ENCODE results near the gene PXDN. TPM values are rescaled to one million over a fixed set of nuclear protein-coding genes. Genes with fewer than 3 reads are reported as not detected.

The PXDN gene
- total and polyA plus RNA-seq, 10 of the 15 experiments (the other 5 are each of a cell fraction or from before 2014, with no cell fraction given) = 0.12 to 0.69 (median 0.23) TPM; not detected in 5

DNA sequence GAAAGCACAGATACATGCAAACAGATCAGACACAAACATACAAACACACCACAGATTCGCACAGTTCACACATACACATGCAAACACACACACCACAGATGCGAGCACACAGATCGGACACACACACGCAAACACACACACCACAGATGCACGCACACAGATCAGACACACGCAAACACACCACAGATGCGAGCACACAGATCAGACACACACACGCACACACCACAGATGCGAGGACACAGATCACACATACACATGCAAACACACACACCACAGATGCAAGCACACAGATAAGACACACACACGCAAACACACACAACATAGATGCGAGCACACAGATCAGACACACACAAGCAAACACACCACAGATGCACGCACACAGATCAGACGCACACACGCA is 149.0 kb downstream of the PXDN start:
- in situ Hi-C loops (cut with MboI) = no loop called here
- Histone ChIP-seq H2AFZ (ENCODE audit: control insufficient read depth, low read depth, low read length) (no peak overlapping the region), H3K9me3 (replicated peaks; ENCODE audit: control insufficient read depth, insufficient read depth, low read length) (no peaks in the 10 kb centered on the region; the same call in 2 of the 3 replicates), H3K27me3 (replicated peaks in 1 of 2; ENCODE audit: control insufficient read depth in 2 of 2, insufficient read depth in 2 of 2, low read length in 1 of 2) (no peaks in the 10 kb centered on the region), H3K79me2 (ENCODE audit: control insufficient read depth, insufficient read depth, low read length) (no peaks in the 10 kb centered on the region), H3K36me3 (ENCODE audit: control insufficient read depth in 2 of 2, insufficient read depth in 2 of 2, low read length in 1 of 2) (no peaks in the 10 kb centered on the region), H3K27ac (ENCODE audit: control insufficient read depth, insufficient read depth) (no peak overlapping the region), H3K4me3 (no peak overlapping the region), H4K20me1 (ENCODE audit: control insufficient read depth, insufficient read depth) (no peaks in the 10 kb centered on the region), H3K4me1 (ENCODE audit: control insufficient read depth, insufficient read depth, low read length) (no peaks in the 10 kb centered on the region), H3K9ac (ENCODE audit: control insufficient read depth, insufficient read depth, low read length) (no peak overlapping the region), H3K4me2 (ENCODE audit: control insufficient read depth, insufficient read depth) (no peak overlapping the region)
- SMC1A ChIA-PET (ENCODE audit: uncharacterized antibody, unreplicated experiment) = no interaction called here
- RAD21 ChIA-PET (ENCODE audit: unreplicated experiment) = no interaction called here
- FAIRE-seq = no peak
- 95% methylated on average over 14 of the region's 14 CpGs for WGBS (ENCODE audit: insufficient coverage, insufficient replicate concordance, low lambda C conversion rate, missing lambda C conversion rate)
- no TSS peak for BruUV-seq (replicated peaks)
- TF ChIP-seq NBN (IDR thresholded peaks at IDR 0.05) (no peak), BMI1 (IDR thresholded peaks at IDR 0.05; ENCODE audit: borderline replicate concordance) (no peak), SMC3 (IDR thresholded peaks at IDR 0.05; ENCODE audit: borderline replicate concordance, low read length) (no peak), RAD51 (IDR thresholded peaks at IDR 0.05) (no peak), POLR2AphosphoS2 (IDR thresholded peaks at IDR 0.05; ENCODE audit: low read depth, low read length) (no peak), CREB1 (IDR thresholded peaks at IDR 0.05; ENCODE audit: low read depth) (no peak), MXI1 (IDR thresholded peaks at IDR 0.05; ENCODE audit: low read depth, low read length) (no peak)
- TF ChIP-seq, protein P1, sequence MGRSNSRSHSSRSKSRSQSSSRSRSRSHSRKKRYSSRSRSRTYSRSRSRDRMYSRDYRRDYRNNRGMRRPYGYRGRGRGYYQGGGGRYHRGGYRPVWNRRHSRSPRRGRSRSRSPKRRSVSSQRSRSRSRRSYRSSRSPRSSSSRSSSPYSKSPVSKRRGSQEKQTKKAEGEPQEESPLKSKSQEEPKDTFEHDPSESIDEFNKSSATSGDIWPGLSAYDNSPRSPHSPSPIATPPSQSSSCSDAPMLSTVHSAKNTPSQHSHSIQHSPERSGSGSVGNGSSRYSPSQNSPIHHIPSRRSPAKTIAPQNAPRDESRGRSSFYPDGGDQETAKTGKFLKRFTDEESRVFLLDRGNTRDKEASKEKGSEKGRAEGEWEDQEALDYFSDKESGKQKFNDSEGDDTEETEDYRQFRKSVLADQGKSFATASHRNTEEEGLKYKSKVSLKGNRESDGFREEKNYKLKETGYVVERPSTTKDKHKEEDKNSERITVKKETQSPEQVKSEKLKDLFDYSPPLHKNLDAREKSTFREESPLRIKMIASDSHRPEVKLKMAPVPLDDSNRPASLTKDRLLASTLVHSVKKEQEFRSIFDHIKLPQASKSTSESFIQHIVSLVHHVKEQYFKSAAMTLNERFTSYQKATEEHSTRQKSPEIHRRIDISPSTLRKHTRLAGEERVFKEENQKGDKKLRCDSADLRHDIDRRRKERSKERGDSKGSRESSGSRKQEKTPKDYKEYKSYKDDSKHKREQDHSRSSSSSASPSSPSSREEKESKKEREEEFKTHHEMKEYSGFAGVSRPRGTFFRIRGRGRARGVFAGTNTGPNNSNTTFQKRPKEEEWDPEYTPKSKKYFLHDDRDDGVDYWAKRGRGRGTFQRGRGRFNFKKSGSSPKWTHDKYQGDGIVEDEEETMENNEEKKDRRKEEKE (IDR thresholded peaks at IDR 0.05) = no peak
- TF ChIP-seq, protein P2, sequence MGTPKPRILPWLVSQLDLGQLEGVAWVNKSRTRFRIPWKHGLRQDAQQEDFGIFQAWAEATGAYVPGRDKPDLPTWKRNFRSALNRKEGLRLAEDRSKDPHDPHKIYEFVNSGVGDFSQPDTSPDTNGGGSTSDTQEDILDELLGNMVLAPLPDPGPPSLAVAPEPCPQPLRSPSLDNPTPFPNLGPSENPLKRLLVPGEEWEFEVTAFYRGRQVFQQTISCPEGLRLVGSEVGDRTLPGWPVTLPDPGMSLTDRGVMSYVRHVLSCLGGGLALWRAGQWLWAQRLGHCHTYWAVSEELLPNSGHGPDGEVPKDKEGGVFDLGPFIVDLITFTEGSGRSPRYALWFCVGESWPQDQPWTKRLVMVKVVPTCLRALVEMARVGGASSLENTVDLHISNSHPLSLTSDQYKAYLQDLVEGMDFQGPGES (IDR thresholded peaks at IDR 0.05) = no peak
- TF ChIP-seq, protein P3, sequence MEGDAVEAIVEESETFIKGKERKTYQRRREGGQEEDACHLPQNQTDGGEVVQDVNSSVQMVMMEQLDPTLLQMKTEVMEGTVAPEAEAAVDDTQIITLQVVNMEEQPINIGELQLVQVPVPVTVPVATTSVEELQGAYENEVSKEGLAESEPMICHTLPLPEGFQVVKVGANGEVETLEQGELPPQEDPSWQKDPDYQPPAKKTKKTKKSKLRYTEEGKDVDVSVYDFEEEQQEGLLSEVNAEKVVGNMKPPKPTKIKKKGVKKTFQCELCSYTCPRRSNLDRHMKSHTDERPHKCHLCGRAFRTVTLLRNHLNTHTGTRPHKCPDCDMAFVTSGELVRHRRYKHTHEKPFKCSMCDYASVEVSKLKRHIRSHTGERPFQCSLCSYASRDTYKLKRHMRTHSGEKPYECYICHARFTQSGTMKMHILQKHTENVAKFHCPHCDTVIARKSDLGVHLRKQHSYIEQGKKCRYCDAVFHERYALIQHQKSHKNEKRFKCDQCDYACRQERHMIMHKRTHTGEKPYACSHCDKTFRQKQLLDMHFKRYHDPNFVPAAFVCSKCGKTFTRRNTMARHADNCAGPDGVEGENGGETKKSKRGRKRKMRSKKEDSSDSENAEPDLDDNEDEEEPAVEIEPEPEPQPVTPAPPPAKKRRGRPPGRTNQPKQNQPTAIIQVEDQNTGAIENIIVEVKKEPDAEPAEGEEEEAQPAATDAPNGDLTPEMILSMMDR (IDR thresholded peaks at IDR 0.05 in 2 of 3, conservative IDR thresholded peaks at IDR 0.05 in 1 of 3; ENCODE audit: control insufficient read depth in 2 of 3, extremely low read depth in 1 of 3, insufficient read depth in 1 of 3, low read depth in 3 of 3, low read length in 3 of 3) = no peak
- ATAC-seq = no peak
- POLR2A ChIA-PET = no interaction called here
- no peak for DNase-seq (ENCODE audit: low read depth, low spot score)
- intact Hi-C loops (cut with micrococcal nuclease; ENCODE audit: unreplicated experiment) = no loop called here
- CTCF ChIA-PET = no interaction called here

All from GM12878 (cell line).